PC-9 (cell line): ENCODE results near the gene CDHR2. TPM values are rescaled to one million over a fixed set of nuclear protein-coding genes. Genes with fewer than 3 reads are reported as not detected.

Experiments used
- BruUV-seq: library from RNA; stranded (reverse); fragments of 400-500 nt; replicated peaks from 2 replicates; lab custom pipeline; 2021; lab: Mats Ljungman, UMichigan
- CTCF ChIA-PET: fragments of 300-600 bp; sonication (Branson Sonifier 250); formaldehyde crosslinking; loops from one replicate; lab custom pipeline; 2022; ENCODE audit warnings: antibody characterized with exemption; lab: Charles Lee
- POLR2A ChIA-PET: fragments of 300-600 bp; sonication (Branson Sonifier 250); formaldehyde crosslinking; loops from one replicate; lab custom pipeline; 2022; ENCODE audit warnings: antibody characterized with exemption; ENCODE audit not compliant: unreplicated experiment; lab: Charles Lee
- DNase-seq, 2 experiments: peaks; one replicate each; pipeline versions ENCODE4 v3.0.0 to v3.0.0-alpha.2; 2015 to 2022; ENCODE audit warnings: mixed read lengths in 1 of 2
- H2AFZ ChIP-seq: fragments of 200-600 bp; sonication (generic); 2 replicates; pipeline ENCODE4 v1.8.1; 2017; ENCODE audit warnings: antibody characterized with exemption
- H3F3A ChIP-seq: fragments of 200-600 bp; sonication (generic); 2 replicates; pipeline ENCODE4 v1.8.1; 2017; ENCODE audit warnings: antibody characterized with exemption, mild to moderate bottlenecking, low read depth; ENCODE audit not compliant: insufficient read depth
- H3K27ac ChIP-seq: fragments of 200-600 bp; sonication (generic); 2 replicates; pipeline ENCODE4 v1.6.1; 2016; ENCODE audit warnings: mixed run types
- H3K27me3 ChIP-seq: fragments of 200-600 bp; sonication (generic); 2 replicates; pipeline ENCODE4 v1.6.1; 2016; ENCODE audit warnings: low read depth, mixed run types; ENCODE audit not compliant: insufficient read depth
- H3K36me3 ChIP-seq: fragments of 200-600 bp; sonication (generic); 2 replicates; pipeline ENCODE4 v1.6.1; 2016; ENCODE audit warnings: low read depth, mixed run types
- H3K4me1 ChIP-seq: fragments of 200-600 bp; sonication (generic); replicated peaks from 2 replicates; pipeline ENCODE4 v1.6.1; 2016; ENCODE audit warnings: mixed run types; ENCODE audit not compliant: insufficient read depth
- H3K4me2 ChIP-seq: fragments of 200-600 bp; sonication (generic); 2 replicates; pipeline ENCODE4 v1.6.1; 2017; ENCODE audit warnings: mixed run types
- H3K4me3 ChIP-seq: fragments of 200-600 bp; sonication (generic); 2 replicates; pipeline ENCODE4 v1.6.1; 2016; ENCODE audit warnings: mixed run types
- H3K79me2 ChIP-seq: fragments of 200-600 bp; sonication (generic); 2 replicates; pipeline ENCODE4 v1.6.1; 2017; ENCODE audit warnings: low read depth, mixed run types
- H3K9me2 ChIP-seq: fragments of 200-600 bp; sonication (generic); 2 replicates; pipeline ENCODE4 v1.8.1; 2017; ENCODE audit warnings: mild to moderate bottlenecking; ENCODE audit not compliant: insufficient read depth
- H3K9me3 ChIP-seq: fragments of 200-600 bp; sonication (generic); 2 replicates; pipeline ENCODE4 v1.8.1; 2016; ENCODE audit warnings: low read depth; ENCODE audit not compliant: insufficient read depth
- H4K20me1 ChIP-seq: fragments of 200-600 bp; sonication (generic); 2 replicates; pipeline ENCODE4 v1.8.1; 2017; ENCODE audit not compliant: insufficient read depth
- CTCF ChIP-seq: fragments of 200-600 bp; sonication (generic); conservative IDR thresholded peaks from 2 replicates; pipeline ENCODE4 v1.6.1; 2017; ENCODE audit warnings: mixed run types, antibody characterized with exemption, mild to moderate bottlenecking, moderate library complexity
- EZH2 ChIP-seq: fragments of 200-600 bp; sonication (generic); IDR thresholded peaks from 2 replicates; pipeline ENCODE4 v1.8.0; 2017; ENCODE audit warnings: antibody characterized with exemption, low read depth
- intact Hi-C: fragments of 100-400 bp; cut with micrococcal nuclease; formaldehyde crosslinking; loops from one replicate; pipeline ENCODE4 v1.10.0; 2022; ENCODE audit not compliant: unreplicated experiment
- total RNA-seq: library from RNA; stranded (reverse); gene quantifications from 2 replicates; pipeline ENCODE4 v1.2.3, GENCODE V29; 2021

The CDHR2 gene
- total RNA-seq, 1 experiment from 2014 or later, result not detected

- ChIA-PET CTCF (interaction anchor here (0.6 kb wide), 1 partner anchor 587 kb away, joined by 5 read pairs; no protein-coding TSS in a partner anchor), POLR2A (no interaction called here)
Measured at GRCh38 chr5:176643491-176644219, 94.5 kb downstream of the CDHR2 start.

GRCh38 chr5:176644294-176644693 is 95.2 kb downstream of the CDHR2 start:
- CTCF ChIA-PET, result interaction anchor here (0.6 kb wide), 1 partner anchor 586 kb away, joined by 5 read pairs; no protein-coding TSS in a partner anchor
- no peak for TF ChIP-seq EZH2
- TF ChIP-seq CTCF, result no peak
- POLR2A ChIA-PET, result no interaction called here
- Histone ChIP-seq H3K4me3 (no peak overlapping the region), H3K4me2 (no peak overlapping the region), H3K36me3 (no peaks in the 10 kb centered on the region), H2AFZ (no peak overlapping the region), H3K9me3 (no peaks in the 10 kb centered on the region), H3F3A (no peaks in the 10 kb centered on the region; the same call in 1 of the 2 replicates), H3K9me2 (no peaks in the 10 kb centered on the region), H3K27me3 (no peaks in the 10 kb centered on the region), H4K20me1 (0 out of 2 replicates have a peak, but pooled peaks cover 8% of the 10 kb centered on the region), H3K4me1 (peaks cover 11% of the 10 kb centered on the region), H3K27ac (no peak overlapping the region), H3K79me2 (peaks cover 18% of the 10 kb centered on the region)
- DNase-seq, result no peak
- intact Hi-C loops, result loop anchor here (10.0 kb wide), 1 partner anchor 259 kb away; the partner anchor contains the start of genes HIGD2A and NOP16
- no TSS peak for BruUV-seq

More at GRCh38 chr5:176643491-176644219, 94.5 kb downstream of the CDHR2 start:
- Histone ChIP-seq H3K9me3 (no peaks in the 10 kb centered on the region), H3K4me3 (no peak overlapping the region), H2AFZ (no peak overlapping the region), H3K4me1 (peaks cover 7% of the 10 kb centered on the region), H3K27ac (no peak overlapping the region), H3K79me2 (peaks cover 12% of the 10 kb centered on the region), H4K20me1 (0 out of 2 replicates have a peak, but pooled peaks cover 4% of the 10 kb centered on the region), H3K27me3 (no peaks in the 10 kb centered on the region), H3K36me3 (no peaks in the 10 kb centered on the region), H3K9me2 (no peaks in the 10 kb centered on the region), H3F3A (no peaks in the 10 kb centered on the region; the same call in 1 of the 2 replicates), H3K4me2 (no peak overlapping the region)
- TF ChIP-seq EZH2 (no peak), CTCF (no peak)
- no TSS peak for BruUV-seq
- DNase-seq, result no peak
- intact Hi-C loops, result loop anchor here (10.0 kb wide), 1 partner anchor 259 kb away; the partner anchor contains the start of genes HIGD2A and NOP16

- H3K27me3 ChIP-seq, result no peaks in the 10 kb centered on the region
- TF ChIP-seq EZH2, result no peak
- TF ChIP-seq CTCF, result no peak
- BruUV-seq, result no TSS peak
- no peak for DNase-seq
- H3K4me3 ChIP-seq, result no peak overlapping the region
- H2AFZ ChIP-seq, result no peak overlapping the region
- peaks cover 26% of the 10 kb centered on the region for H3K79me2 ChIP-seq
- peaks cover 11% of the 10 kb centered on the region for H3K4me1 ChIP-seq
- H3K27ac ChIP-seq, result no peak overlapping the region
- no peaks in the 10 kb centered on the region for H3K9me3 ChIP-seq
- H3K36me3 ChIP-seq, result no peaks in the 10 kb centered on the region
- no peaks in the 10 kb centered on the region for H3K9me2 ChIP-seq
- H3K4me2 ChIP-seq, result no peak overlapping the region
- CTCF ChIA-PET, result no interaction called here
- no peaks in the 10 kb centered on the region; the same call in 1 of the 2 replicates for H3F3A ChIP-seq
- intact Hi-C loops, result loop anchor here (5.0 to 10.0 kb wide), 2 partner anchors 260 to 657 kb away; partner anchors contain the start of genes HIGD2A, NOP16, PRELID1 and RAB24
- H4K20me1 ChIP-seq, result peaks cover 14% of the 10 kb centered on the region; the same call in 1 of the 2 replicates
- POLR2A ChIA-PET, result no interaction called here
Measured at GRCh38 chr5:176644878-176645670, 95.9 kb downstream of the CDHR2 start.
